LNCaP clone FGC (cell line): Measurements from ENCODE around the gene UCMA.
"Not testable (repeated sequence)": the region's sequence is repeated elsewhere in the genome, so short reads cannot be mapped to it uniquely, and the experiment has no call there.

ENCODE experiments used
- DNase-seq: peaks from one replicate; pipeline ENCODE4 v3.0.0-alpha.2; 2011; ENCODE audit warnings: low read depth
- H3K4me3 ChIP-seq: 2 replicates; pipeline ENCODE4 v1.5.1; 2011; ENCODE audit warnings: mild to moderate bottlenecking, low read depth, low read length, control low read depth
- TF ChIP-seq, protein P1 (sequence below): IDR thresholded peaks from 2 replicates; pipeline ENCODE4 v1.5.1; 2012; ENCODE audit warnings: mild to moderate bottlenecking; ENCODE audit not compliant: control insufficient read depth, insufficient read depth; ENCODE audit errors: extremely low read depth

Gene UCMA

DNA sequence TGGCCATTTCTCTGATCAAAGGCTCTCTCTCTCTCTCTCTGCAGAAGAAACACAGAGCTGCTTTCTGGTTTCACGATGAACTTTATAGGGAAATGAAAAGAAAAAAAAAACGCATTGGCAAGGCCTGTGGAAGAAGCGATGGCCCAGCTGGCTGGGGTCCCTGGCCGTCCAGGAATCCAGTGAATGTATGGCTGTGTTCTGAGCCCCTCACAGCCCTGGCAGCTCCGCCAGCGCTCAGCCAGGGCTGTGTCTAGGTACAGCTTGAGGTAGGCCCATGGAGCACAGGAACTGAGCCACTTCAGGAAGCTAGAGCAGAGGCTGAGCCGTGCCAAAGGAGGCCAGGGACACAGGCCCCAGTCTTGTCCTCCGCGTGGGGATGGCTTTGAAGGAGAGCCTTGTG is 13.1 kb upstream of the UCMA start:
- TF ChIP-seq, protein P1, sequence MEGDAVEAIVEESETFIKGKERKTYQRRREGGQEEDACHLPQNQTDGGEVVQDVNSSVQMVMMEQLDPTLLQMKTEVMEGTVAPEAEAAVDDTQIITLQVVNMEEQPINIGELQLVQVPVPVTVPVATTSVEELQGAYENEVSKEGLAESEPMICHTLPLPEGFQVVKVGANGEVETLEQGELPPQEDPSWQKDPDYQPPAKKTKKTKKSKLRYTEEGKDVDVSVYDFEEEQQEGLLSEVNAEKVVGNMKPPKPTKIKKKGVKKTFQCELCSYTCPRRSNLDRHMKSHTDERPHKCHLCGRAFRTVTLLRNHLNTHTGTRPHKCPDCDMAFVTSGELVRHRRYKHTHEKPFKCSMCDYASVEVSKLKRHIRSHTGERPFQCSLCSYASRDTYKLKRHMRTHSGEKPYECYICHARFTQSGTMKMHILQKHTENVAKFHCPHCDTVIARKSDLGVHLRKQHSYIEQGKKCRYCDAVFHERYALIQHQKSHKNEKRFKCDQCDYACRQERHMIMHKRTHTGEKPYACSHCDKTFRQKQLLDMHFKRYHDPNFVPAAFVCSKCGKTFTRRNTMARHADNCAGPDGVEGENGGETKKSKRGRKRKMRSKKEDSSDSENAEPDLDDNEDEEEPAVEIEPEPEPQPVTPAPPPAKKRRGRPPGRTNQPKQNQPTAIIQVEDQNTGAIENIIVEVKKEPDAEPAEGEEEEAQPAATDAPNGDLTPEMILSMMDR, result no peak
- no peak overlapping the region for H3K4me3 ChIP-seq
- DNase-seq, result no peak

DNA sequence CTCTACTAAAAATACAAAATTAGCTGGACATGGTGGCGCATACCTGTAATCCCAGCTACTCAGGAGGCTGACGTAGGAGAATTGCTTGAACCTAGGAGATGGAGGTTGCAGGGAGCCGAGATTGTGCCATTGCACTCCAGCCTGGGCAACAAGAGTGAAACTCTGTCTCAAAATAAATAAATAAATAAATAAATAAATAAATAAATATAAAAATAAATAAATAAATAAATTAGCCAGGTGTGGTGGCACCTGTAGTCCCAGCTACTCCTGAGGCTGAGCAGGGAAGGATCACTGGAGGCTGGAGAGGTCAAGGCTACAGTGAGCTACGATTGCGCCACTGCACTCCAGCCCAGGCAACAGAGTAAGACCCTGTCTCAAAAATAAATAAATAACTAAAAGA is 8.1 kb upstream of the UCMA start:
- not testable (repeated sequence) for DNase-seq, H3K4me3 ChIP-seq

DNA sequence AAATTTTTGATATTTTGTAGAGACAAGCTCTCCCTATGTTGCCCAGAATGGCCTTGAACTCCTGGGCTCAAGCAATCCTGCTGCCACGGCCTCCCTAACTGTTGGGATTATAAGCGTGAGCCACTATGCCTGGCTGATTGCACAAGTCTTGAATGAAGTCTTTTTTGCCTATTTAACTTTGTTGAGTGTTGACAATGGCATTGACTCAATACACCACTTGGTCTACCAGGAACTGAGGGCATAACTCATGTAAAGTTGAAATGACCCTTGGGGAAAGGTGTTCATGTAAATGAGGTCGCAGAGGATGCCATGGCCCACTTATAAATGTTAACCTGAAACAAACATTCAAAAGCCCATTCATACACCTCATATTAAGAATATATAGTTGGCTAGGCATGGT is 7.4 kb upstream of the UCMA start:
- TF ChIP-seq, protein P1, result no peak
- no peak for DNase-seq
- no peak overlapping the region for H3K4me3 ChIP-seq

DNA sequence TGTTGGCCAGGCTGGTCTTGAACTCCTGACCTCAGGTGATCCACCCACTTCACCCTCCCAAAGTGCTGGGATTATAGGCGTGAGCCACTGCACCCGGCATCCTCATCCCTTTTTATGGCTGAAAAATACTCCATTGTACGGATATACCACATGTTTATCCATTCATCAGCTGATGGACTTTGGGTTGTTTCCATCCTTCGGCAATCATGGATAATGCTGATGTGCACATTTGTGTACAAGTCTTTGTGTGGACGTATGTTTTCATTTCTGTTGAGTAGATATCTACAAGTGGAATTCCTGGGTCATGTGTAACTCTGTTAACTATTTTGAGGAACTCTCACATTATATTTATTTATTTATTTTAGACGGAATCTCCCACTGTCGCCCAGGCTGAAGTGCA is 5.7 kb upstream of the UCMA start:
- TF ChIP-seq, protein P1, result no peak
- H3K4me3 ChIP-seq, result no peak overlapping the region
- DNase-seq, result no peak

DNA sequence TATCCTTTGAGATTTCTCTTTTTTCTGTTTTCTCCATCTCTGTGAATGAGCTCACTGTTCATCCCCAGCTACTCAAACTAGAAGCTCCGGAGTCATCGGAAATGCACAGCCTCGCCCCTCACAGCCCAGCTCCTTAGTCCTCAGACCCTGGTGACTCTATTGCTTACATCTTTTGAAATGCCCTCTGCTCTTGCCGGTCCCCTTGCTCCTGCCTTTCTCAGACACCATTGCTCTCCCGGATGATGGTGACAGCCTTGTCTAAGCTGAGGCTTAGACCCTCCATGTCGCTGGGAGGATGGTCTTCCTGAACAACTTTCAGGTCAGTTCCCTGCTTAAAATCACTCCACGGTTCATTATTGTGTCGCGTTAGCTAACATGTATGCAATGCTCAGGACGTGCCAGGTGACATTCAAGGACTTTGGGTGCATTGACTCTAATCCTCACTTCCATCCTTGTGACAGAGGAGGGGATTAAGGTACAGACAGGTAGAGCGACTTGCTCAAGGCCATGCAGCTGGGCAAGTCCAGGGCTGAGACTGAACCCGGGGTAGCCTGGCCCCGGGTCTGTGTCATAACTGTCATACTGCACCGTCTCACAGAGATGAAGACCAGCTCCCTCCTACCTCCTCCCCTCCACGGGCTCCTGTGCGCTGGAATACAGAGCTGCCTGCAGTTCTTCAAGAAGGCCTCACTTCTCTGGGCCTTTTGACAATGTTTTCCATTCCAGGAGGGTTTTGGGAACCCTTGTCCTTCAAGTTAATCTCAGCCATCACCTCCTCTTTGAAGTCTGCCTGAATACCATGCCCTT is 4.3 kb upstream of the UCMA start:
- no peak overlapping the region for H3K4me3 ChIP-seq
- TF ChIP-seq, protein P1, result no peak

DNA sequence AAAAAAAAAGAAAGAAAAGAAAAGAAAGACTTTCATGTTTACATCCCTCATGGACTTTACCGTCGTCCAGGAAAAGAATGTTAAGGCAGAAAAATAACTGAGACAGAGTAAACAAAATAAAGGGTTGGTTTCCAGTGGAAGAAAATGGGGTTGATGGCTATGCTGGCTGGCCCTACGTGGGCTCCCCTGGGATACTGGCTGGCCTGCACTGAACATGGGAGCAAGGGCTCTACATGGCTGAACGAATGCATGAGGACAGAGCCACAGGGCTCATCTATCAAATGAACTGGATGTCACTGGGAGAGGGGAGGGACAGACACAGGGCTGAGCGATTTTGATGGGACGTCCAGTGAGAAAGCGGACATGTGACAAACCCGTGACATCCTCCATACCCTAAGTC is 2.5 kb upstream of the UCMA start:
- TF ChIP-seq, protein P1, result no peak
- no peak for DNase-seq

More for the DNA sequence above, 4.3 kb upstream of the UCMA start:
- no peak for DNase-seq

DNA sequence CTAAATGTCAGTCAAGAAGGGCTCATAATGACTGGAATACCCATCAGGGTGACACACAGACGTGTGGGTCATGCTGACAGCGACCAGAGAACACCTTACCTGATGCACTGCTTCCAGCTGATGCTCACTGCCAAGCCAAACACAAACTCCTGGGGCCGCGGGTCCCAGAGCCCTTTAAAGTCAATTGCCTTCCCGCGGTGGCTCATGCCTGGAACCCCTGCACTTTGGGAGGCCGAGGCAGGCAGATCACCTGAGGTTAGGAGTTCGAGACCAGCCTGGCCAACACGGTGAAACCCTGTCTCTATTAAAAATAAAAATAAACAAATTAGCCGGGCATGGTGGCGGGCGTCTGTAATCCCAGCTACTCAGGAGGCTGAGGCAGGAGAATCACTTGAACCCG is 562 bp upstream of the UCMA start:
- DNase-seq, H3K4me3 ChIP-seq: not testable (repeated sequence)

More for the DNA sequence above, 2.5 kb upstream of the UCMA start:
- no peak overlapping the region for H3K4me3 ChIP-seq

DNA sequence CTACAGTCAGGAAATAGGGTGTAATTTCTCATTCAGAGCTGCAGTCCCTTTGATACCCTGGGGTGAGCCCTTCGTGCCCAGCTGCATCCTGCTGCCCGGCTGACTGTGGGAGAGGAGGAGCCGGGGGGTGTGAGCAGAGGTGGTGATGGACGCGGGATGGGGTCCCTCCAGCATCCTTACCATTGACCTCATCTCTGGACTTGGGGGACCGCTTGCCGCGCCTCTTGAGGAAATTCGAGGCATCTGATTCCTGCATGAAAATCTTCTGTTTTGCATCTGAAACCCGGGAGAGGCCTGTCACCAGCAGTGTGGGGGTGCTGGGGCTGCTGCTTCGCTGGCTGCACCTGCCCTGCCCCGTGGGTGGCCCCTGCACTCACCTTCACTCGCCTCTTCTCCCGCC is 816 bp downstream of the UCMA start:
- no peak for DNase-seq
- TF ChIP-seq, protein P1, result no peak
- H3K4me3 ChIP-seq, result no peak overlapping the region
